ENCODE data around the gene CD40LG. TPM values are rescaled to one million over a fixed set of nuclear protein-coding genes. Genes with fewer than 3 reads are reported as not detected.

CD40LG gene
- 1 to 10 TPM; 7.1 to 7.6 TPM for total RNA-seq

GRCh38 chrX:136647677-136648360, at the start of gene CD40LG:
TSS of gene CD40LG (plus strand) at chrX:136648158. CDS start at chrX:136648249, 91 bp downstream.
- POLR2A ChIA-PET = no interaction called here
- CTCF ChIA-PET = no interaction called here

- POLR2A ChIA-PET = no interaction called here
- CTCF ChIA-PET = no interaction called here
Observed at GRCh38 chrX:136598631-136599030, 49.3 kb upstream of the CD40LG start.

DNA sequence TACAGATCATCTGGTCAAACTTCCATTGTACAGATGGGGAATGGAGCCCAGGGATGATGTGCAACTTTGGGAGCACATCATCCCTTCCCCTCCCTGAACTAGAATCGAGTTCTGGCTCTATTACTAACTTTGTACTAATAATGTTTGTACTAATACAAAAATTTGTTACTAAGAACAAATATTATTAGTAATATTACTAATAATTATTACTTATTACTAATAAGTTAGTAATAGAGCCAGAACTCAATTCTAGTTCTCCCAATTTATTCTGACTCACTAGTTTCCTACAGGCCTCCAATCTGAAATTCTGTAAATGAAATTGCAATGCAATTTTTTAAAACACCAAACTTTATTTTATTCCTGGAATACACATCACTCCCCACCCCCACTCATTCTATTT, 47.9 kb upstream of the CD40LG start:
- ChIA-PET CTCF (no interaction called here), POLR2A (no interaction called here)

DNA sequence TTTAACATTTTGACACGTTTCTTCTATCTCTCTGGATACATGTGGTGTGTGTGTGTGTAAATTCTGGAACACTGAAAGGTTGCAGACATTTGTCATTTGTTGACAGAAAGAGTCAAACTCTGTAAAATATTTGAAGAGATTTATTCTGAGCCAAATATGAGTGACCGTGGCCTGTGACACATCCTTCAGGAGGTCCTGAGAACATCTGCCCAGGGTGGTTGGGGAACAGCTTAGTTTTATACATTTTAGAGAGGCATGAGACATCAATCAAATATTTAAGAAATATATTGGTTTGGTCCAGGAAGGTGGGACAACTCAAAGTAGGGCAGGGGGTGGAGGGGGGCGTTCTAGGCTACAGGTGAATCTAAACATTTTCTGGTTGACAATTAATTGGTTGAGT, 40.7 kb upstream of the CD40LG start:
- ChIA-PET POLR2A (interaction anchor here (0.7 kb wide), 1 partner anchor 75 kb away, joined by 5 read pairs; no protein-coding TSS in a partner anchor), CTCF (interaction anchor here (4.0 kb wide), 1 partner anchor 88 kb away, joined by 14 read pairs; no protein-coding TSS in a partner anchor)

DNA sequence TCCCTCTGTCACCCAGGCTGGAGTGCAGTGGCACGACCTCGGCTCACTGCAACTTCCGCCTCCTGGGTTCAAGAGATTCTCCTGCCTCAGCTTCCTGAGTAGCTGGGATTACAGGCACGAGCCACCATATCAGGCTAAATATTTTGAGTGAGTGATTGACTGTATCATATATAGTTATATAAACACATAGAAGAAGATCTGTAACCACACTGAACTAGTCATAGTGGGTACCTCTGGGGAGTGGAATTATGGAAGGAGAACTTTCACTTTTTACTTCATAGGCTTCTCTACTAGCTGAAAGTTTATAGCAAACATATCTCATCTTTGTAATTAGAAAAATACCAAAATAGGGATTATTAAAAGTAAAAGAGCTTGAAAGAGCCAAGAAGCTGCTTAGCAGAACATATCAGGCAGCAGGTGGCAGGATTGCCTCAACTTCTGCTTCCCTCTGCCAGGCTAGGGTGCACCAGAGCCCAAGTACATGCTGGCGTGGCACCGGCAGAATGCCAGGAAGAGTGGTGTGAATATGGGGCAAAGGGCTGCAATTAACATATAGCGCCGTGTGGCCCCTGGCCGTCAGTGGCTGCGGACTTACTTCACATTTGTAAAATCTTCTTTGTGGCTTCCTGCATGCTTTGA, 39.5 kb upstream of the CD40LG start:
- POLR2A ChIA-PET = no interaction called here
- CTCF ChIA-PET = interaction anchor here (1.0 to 4.0 kb wide), 4 partner anchors 9 to 86 kb away, joined by 3 to 14 read pairs (median 4); no protein-coding TSS in a partner anchor

DNA sequence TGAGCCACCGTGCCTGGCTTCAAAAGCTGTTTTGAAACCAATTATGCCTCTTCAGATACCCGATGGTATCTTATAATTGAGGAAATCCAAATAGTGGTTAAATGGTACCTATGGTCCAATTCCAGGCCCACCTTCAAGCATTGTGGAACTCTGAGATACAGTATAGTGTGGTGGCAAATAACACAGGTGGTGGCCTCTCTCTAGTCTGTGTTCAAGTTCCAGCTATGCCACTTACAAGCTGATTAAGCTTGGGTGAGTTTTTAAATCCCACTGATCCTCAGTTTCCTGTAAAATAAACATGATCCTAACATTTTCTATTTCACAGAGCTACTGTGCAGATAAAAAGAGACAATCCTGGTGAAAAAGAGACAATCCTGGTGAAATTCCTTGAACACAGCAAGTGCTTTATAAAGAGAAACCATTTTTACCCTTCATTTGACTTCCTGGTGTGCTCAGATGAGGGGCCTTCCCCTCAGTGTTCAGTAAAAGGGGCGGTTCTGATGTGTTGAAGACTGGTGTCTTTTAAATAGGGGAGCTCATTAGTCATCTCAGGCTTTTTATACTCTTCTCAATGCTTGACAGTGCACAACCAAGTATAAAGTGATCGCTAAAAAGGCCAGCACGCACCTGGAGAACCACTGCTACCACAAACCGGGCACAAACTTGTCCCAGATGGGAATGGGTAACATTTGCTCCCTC, 30.8 kb upstream of the CD40LG start:
- ChIA-PET CTCF (interaction anchor here (1.1 kb wide), 1 partner anchor 9 kb away, joined by 3 read pairs; no protein-coding TSS in a partner anchor), POLR2A (no interaction called here)

GRCh38 chrX:136619899-136620505, 28.0 kb upstream of the CD40LG start:
- ChIA-PET POLR2A (no interaction called here), CTCF (interaction anchor here (1.0 kb wide), 1 partner anchor 20 kb away, joined by 3 read pairs; no protein-coding TSS in a partner anchor)

DNA sequence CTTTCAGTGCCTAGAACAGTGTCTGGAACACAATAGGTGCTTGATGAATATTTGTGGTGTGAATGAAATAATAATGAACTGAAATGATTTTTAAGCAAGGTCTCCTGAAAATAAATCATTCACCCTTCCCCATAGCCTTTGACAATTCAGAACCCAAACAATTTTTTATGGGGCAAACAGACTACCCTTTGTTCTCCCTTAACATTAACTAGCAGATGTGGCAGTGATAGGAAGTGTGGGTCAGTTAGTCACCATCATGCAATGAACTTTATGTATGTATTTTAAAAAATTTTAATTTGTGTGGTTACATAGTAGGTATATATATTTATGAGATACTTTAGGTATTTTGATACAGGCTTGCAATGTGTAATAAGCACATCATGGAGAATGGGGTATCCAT, 27.2 kb upstream of the CD40LG start:
- POLR2A ChIA-PET = no interaction called here
- CTCF ChIA-PET = no interaction called here

DNA sequence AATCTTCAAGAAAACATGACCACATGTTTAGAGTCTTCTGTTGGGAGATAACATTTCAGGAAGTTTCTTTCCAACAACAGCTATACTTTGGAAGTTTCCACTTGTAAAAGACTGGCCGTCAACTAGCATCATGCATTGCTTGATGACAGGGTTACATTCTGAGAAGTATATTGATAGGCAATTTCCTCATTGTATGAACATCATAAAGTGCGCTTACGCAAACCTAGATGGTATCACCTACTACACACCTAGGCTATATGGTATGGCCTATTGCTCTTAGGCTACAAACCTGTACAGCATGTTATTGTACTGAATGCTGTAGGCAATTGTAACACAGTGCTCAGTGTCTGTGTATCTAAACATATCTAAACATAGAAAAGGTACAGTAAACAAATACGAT, 25.4 kb upstream of the CD40LG start:
- ChIA-PET POLR2A (no interaction called here), CTCF (no interaction called here)

- ChIA-PET CTCF (no interaction called here), POLR2A (no interaction called here)
Observed at GRCh38 chrX:136623396-136623795, 24.6 kb upstream of the CD40LG start.

GRCh38 chrX:136625246-136625645, 22.7 kb upstream of the CD40LG start:
- POLR2A ChIA-PET = interaction anchor here (0.6 kb wide), 1 partner anchor 60 kb away, joined by 6 read pairs; no protein-coding TSS in a partner anchor
- CTCF ChIA-PET = no interaction called here

DNA sequence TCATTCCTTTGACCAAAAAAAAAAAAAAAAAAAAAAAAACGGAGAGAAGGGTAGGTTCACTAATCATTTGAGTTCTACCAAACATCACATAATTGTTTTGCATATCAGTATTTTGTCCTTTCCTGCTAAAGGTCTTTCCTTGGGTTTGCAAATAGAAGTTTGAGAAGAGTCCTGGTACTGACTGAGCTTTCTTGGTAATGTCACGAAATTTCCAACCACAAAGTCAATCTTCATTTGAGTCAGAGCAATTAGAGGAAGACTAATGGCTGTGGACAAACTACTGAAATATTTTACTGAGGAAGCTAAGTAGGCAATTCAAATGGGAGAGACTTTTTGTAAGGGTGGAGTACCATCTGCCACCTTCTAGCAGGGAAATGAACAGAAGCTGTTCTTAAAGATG, 21.7 kb upstream of the CD40LG start:
- CTCF ChIA-PET = interaction anchor here (0.7 to 1.2 kb wide), 3 partner anchors 13 to 130 kb away, joined by 4 to 7 read pairs (median 4); no protein-coding TSS in a partner anchor
- POLR2A ChIA-PET = interaction anchor here (1.4 kb wide), 1 partner anchor 9 kb away, joined by 3 read pairs; no protein-coding TSS in a partner anchor

- CTCF ChIA-PET = interaction anchor here (1.3 kb wide), 1 partner anchor 18 kb away, joined by 5 read pairs; no protein-coding TSS in a partner anchor
Observed at GRCh38 chrX:136626891-136627290, 21.1 kb upstream of the CD40LG start.

DNA sequence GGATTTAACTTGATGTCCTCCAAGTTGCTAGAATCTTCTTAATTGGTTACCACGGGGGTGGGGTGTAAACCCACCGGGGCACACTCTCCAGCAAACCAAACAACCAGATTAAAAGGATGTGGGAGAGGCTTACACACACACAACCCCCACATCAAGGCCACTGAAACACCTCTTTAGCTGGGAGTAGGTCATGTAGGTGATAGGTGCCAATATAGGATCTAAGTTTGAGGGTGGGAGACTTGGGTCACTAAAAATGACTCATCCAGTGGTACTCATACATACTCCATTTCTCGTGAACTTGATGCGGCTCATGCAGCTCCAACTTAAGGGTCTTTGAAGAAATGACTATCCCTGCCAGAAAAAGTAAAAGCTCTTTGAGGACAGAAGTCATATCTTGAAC, 20.5 kb upstream of the CD40LG start:
- ChIA-PET CTCF (interaction anchor here (1.3 kb wide), 1 partner anchor 19 kb away, joined by 5 read pairs; no protein-coding TSS in a partner anchor), POLR2A (interaction anchor here (0.7 to 1.4 kb wide), 2 partner anchors 8 to 167 kb away, joined by 3 to 4 read pairs; no protein-coding TSS in a partner anchor)

More at GRCh38 chrX:136626891-136627290, 21.1 kb upstream of the CD40LG start:
- POLR2A ChIA-PET = interaction anchor here (0.7 to 1.4 kb wide), 2 partner anchors 9 to 166 kb away, joined by 3 to 4 read pairs; no protein-coding TSS in a partner anchor

- POLR2A ChIA-PET = no interaction called here
- CTCF ChIA-PET = no interaction called here
Observed at GRCh38 chrX:136629084-136629750, 18.7 kb upstream of the CD40LG start.

DNA sequence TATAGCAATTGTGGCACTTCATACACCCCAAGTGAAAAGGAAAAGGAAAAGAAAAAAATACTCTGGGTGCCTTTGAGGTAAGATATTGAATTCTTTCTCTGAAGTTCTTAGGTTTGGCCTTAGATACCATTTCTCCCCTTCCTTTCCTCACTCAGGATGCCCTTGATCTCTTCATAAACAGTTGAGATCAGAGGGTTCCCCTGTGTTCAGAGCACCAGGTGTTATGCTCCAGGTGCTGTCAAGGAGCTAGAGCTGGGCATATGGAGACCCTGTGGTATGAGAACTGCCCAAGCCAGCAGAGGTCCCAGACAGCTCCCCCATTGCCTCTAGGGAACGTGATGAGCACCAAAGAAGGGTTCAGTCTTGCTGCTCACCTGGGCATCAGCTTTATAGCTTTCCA, 17.1 kb upstream of the CD40LG start:
- CTCF ChIA-PET = no interaction called here
- POLR2A ChIA-PET = no interaction called here

DNA sequence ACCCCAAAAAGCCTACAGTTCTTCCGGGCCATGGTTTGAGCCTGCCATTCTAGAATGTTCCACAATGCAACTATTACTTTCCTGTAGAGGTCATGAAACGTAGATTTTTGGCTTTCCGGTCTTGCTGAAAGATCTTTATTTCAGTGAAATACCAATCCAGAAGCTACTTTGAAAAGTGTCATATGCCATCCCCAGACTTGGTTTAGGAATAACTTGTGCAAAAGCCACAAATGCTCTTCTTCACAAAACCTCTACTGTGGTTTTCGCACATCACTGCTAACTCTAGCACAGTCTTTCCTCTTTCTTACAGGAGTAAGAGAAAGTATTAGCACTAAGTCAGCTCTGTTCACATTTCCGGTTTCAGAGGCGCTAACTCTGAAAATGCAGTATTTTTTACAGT, 12.7 kb upstream of the CD40LG start:
- CTCF ChIA-PET = interaction anchor here (2.1 kb wide), 1 partner anchor 50 kb away, joined by 8 read pairs; no protein-coding TSS in a partner anchor
- POLR2A ChIA-PET = interaction anchor here (0.8 to 0.9 kb wide), 2 partner anchors 8 to 138 kb away, joined by 3 read pairs; no protein-coding TSS in a partner anchor

DNA sequence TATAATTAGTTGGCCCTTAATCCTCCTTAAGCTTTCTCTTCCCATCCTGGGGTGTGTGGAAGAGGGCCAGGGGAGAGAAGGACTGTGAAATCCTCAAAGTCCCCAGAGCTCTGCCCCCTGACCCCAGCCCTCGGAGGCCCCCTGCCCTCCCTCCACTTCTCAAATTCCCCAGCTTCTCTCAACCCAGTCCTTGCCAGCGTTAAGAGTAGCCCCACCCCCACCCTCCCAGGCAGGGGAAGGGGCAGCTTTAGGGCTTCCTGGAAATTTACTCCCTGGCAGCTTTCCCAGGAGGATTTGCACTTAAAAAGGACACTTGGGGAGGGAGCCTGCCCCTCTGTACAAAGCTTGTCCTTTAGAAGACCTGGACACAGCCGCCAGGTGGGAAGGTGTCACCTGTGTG, 11.8 kb upstream of the CD40LG start:
- POLR2A ChIA-PET = interaction anchor here (0.9 kb wide), 1 partner anchor 9 kb away, joined by 3 read pairs; no protein-coding TSS in a partner anchor

More for the DNA sequence above, 11.8 kb upstream of the CD40LG start:
- CTCF ChIA-PET = interaction anchor here (2.1 kb wide), 1 partner anchor 51 kb away, joined by 8 read pairs; no protein-coding TSS in a partner anchor

All from activated CD8-positive, alpha-beta memory T cell treated with anti-CD3 and anti-CD28 coated beads for 36 hours (primary cell).